H9 (cell line): Measurements from ENCODE around the gene ZSWIM9. TPM values are rescaled to one million over a fixed set of nuclear protein-coding genes. Genes with fewer than 3 reads are reported as not detected.

Experiments
- DNase-seq: peaks from one replicate; pipeline ENCODE4 v3.0.0-alpha.2; 2017
- H2AFZ ChIP-seq: one replicate; pipeline ENCODE4 v1.6.1; 2013; ENCODE audit warnings: mild to moderate bottlenecking, low read length, control low read depth, moderate library complexity
- H2AK5ac ChIP-seq: 2 replicates; pipeline ENCODE4 v1.6.1; 2013; ENCODE audit warnings: low read length, control low read depth, mixed read lengths; ENCODE audit not compliant: insufficient read length
- H2BK120ac ChIP-seq: one replicate; pipeline ENCODE4 v1.6.1; 2013; ENCODE audit warnings: low read depth, mild to moderate bottlenecking, low read length, control low read depth, inconsistent platforms; ENCODE audit not compliant: poor library complexity, severe bottlenecking
- H2BK12ac ChIP-seq: 2 replicates; pipeline ENCODE4 v1.6.1; 2013; ENCODE audit warnings: low read length, control low read depth, mixed read lengths, low read depth; ENCODE audit not compliant: insufficient read length
- H2BK15ac ChIP-seq: 2 replicates; pipeline ENCODE4 v1.6.1; 2013; ENCODE audit warnings: low read depth, low read length, control low read depth
- H2BK20ac ChIP-seq: one replicate; pipeline ENCODE4 v1.6.1; 2013; ENCODE audit warnings: low read depth, mild to moderate bottlenecking, low read length, control low read depth, inconsistent platforms; ENCODE audit not compliant: poor library complexity, severe bottlenecking
- H2BK5ac ChIP-seq: 2 replicates; pipeline ENCODE4 v1.6.1; 2013; ENCODE audit warnings: low read length, control low read depth, mixed read lengths; ENCODE audit not compliant: insufficient read length
- H3K14ac ChIP-seq: 2 replicates; pipeline ENCODE4 v1.6.1; 2013; ENCODE audit warnings: low read length, control low read depth; ENCODE audit not compliant: insufficient read depth
- H3K18ac ChIP-seq: 2 replicates; pipeline ENCODE4 v1.6.1; 2013; ENCODE audit warnings: low read depth, mild to moderate bottlenecking, mixed read lengths, low read length, control low read depth; ENCODE audit not compliant: insufficient read length
- H3K23ac ChIP-seq: 2 replicates; pipeline ENCODE4 v1.6.1; 2013; ENCODE audit warnings: low read length, control low read depth, mixed read lengths, low read depth; ENCODE audit not compliant: insufficient read length
- H3K23me2 ChIP-seq: 2 replicates; pipeline ENCODE4 v1.6.1; 2013; ENCODE audit warnings: low read depth, mild to moderate bottlenecking, mixed read lengths, low read length, control low read depth; ENCODE audit not compliant: insufficient read length, poor library complexity, severe bottlenecking
- H3K27ac ChIP-seq: 2 replicates; pipeline ENCODE4 v1.5.1; 2013; ENCODE audit warnings: low read length, control low read depth, mixed read lengths, low read depth; ENCODE audit not compliant: insufficient read length
- H3K27me3 ChIP-seq: 2 replicates; pipeline ENCODE4 v1.6.1; 2013; ENCODE audit warnings: low read length, control low read depth, inconsistent platforms; ENCODE audit not compliant: insufficient read depth
- H3K4ac ChIP-seq: 2 replicates; pipeline ENCODE4 v1.6.1; 2013; ENCODE audit warnings: low read depth, mild to moderate bottlenecking, control low read depth, inconsistent platforms, low read length, moderate library complexity
- H3K4me1 ChIP-seq: 2 replicates; pipeline ENCODE4 v1.6.1; 2013; ENCODE audit warnings: low read length, control low read depth, inconsistent platforms; ENCODE audit not compliant: insufficient read depth
- H3K4me2 ChIP-seq: 2 replicates; pipeline ENCODE4 v1.6.1; 2013; ENCODE audit warnings: low read length, control low read depth, mixed read lengths; ENCODE audit not compliant: insufficient read length, insufficient read depth
- H3K56ac ChIP-seq: 2 replicates; pipeline ENCODE4 v1.6.1; 2013; ENCODE audit warnings: low read depth, mild to moderate bottlenecking, mixed read lengths, low read length, control low read depth; ENCODE audit not compliant: insufficient read length
- H3K79me1 ChIP-seq: 2 replicates; pipeline ENCODE4 v1.6.1; 2013; ENCODE audit warnings: low read depth, mild to moderate bottlenecking, moderate library complexity, low read length, control low read depth, inconsistent platforms; ENCODE audit not compliant: insufficient read depth, poor library complexity, severe bottlenecking
- H3K79me2 ChIP-seq: 2 replicates; pipeline ENCODE4 v1.6.1; 2013; ENCODE audit warnings: low read length, control low read depth, inconsistent platforms; ENCODE audit not compliant: insufficient read depth
- H3K9ac ChIP-seq: 2 replicates; pipeline ENCODE4 v1.6.1; 2013; ENCODE audit warnings: low read length, control low read depth, mixed read lengths; ENCODE audit not compliant: insufficient read length; ENCODE audit errors: extremely low read depth
- H3K9me3 ChIP-seq: one replicate; pipeline ENCODE4 v1.6.1; 2013; ENCODE audit warnings: low read depth, low read length, inconsistent platforms; ENCODE audit not compliant: control insufficient read depth
- H3T11ph ChIP-seq: one replicate; pipeline ENCODE4 v1.6.1; 2013; ENCODE audit warnings: mild to moderate bottlenecking, low read length, control low read depth, inconsistent platforms
- H4K20me1 ChIP-seq: one replicate; pipeline ENCODE4 v1.6.1; 2013; ENCODE audit not compliant: control insufficient read depth, insufficient read length, insufficient read depth
- H4K5ac ChIP-seq: 2 replicates; pipeline ENCODE4 v1.6.1; 2013; ENCODE audit warnings: low read depth, mild to moderate bottlenecking, mixed read lengths, low read length, control low read depth; ENCODE audit not compliant: insufficient read length
- H4K8ac ChIP-seq: replicated peaks from 2 replicates; pipeline ENCODE4 v1.6.1; 2013; ENCODE audit warnings: low read length, control low read depth, mixed read lengths, low read depth; ENCODE audit not compliant: insufficient read length
- H4K91ac ChIP-seq: 2 replicates; pipeline ENCODE4 v1.6.1; 2013; ENCODE audit warnings: low read depth, mild to moderate bottlenecking, moderate library complexity, mixed read lengths, low read length, control low read depth; ENCODE audit not compliant: insufficient read length
- H3K27ac Mint-ChIP-seq, 3 experiments: 2 replicates in 2 of 3; 3 replicates in 1 of 3; pipeline ENCODE4 v1.8.0; 2020 to 2021; ENCODE audit warnings: mixed read lengths in 3 of 3, mild to moderate bottlenecking in 1 of 3, moderate library complexity in 1 of 3
- H3K27me3 Mint-ChIP-seq: 2 replicates; pipeline ENCODE4 v1.8.0; 2021; ENCODE audit warnings: low read depth, mild to moderate bottlenecking, moderate library complexity, mixed read lengths
- H3K36me3 Mint-ChIP-seq, 3 experiments: 2 replicates in 2 of 3; 3 replicates in 1 of 3; pipeline ENCODE4 v1.8.0; 2020 to 2021; ENCODE audit warnings: low read depth in 3 of 3, mixed read lengths in 3 of 3; ENCODE audit not compliant: insufficient read depth in 1 of 3
- H3K4me1 Mint-ChIP-seq, 2 experiments: 2 replicates each; pipeline ENCODE4 v1.8.0; 2020; ENCODE audit warnings: mixed read lengths in 2 of 2
- H3K4me3 Mint-ChIP-seq, 2 experiments: 2 replicates in 1 of 2; 3 replicates in 1 of 2; pipeline ENCODE4 v1.8.0; 2020 to 2021; ENCODE audit warnings: mild to moderate bottlenecking in 2 of 2, mixed read lengths in 2 of 2, moderate library complexity in 1 of 2
- H3K9me3 Mint-ChIP-seq, 2 experiments: 2 replicates in 1 of 2; 3 replicates in 1 of 2; pipeline ENCODE4 v1.8.0; 2020; ENCODE audit warnings: mild to moderate bottlenecking in 2 of 2, mixed read lengths in 2 of 2, moderate library complexity in 1 of 2
- WGBS: extraction: QIAGEN DNeasy Blood & Tissue Kit; methylation state at CpG from one replicate; pipeline ENCODE4 v1.1.7; 2013; ENCODE audit warnings: missing lambda C conversion rate, low lambda C conversion rate, mixed read lengths; ENCODE audit not compliant: insufficient read length; ENCODE audit errors: extremely low coverage; 5-methylcytosine and 5-hydroxymethylcytosine counted together
- total RNA-seq: library from RNA; stranded (reverse); gene quantifications from 2 replicates; pipeline ENCODE4 v1.2.1, GENCODE V29; 2021
- TF ChIP-seq, protein P1 (sequence below): fragments of 200-600 bp; sonication (generic); conservative IDR thresholded peaks from 3 replicates; pipeline ENCODE4 v1.8.0; 2021; ENCODE audit warnings: antibody characterized with exemption, mild to moderate bottlenecking

Gene ZSWIM9
- total RNA-seq, 1 experiment from 2014 or later: 8.9 TPM

DNA sequence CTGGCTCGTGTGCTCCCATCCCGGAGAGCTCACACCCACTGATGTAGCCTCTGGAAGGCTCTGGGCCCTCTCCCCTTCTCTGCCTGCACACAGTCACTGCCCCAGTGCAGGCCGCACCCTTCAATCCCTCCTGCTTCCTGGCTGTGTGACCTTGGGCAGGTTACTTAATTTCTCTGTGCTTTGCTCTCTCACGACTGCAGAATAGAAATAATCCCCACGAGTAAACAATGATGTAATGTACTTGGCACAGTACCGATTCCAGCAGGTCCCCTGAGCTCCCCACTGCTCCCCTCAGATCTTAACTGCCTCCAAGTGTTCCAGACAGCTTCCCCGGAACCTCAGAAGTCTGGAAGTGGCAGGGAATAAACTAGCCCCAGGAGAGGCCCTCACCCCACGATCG lies 16.5 kb upstream of the ZSWIM9 start:
- Mint-ChIP-seq H3K27ac (peak overlapping the region; percentile 36 to 69 (median 46); a peak in 5 of 7 replicates), H3K4me1 (no peaks in the 10 kb centered on the region), H3K27me3 (no peaks in the 10 kb centered on the region), H3K4me3 (no peak overlapping the region), H3K36me3 (peaks cover 14 to 77% (median 64%) of the 10 kb centered on the region in 3 experiments), H3K9me3 (no peaks in the 10 kb centered on the region)
- Histone ChIP-seq H3T11ph (no peak overlapping the region), H2AFZ (no peak overlapping the region), H4K20me1 (no peaks in the 10 kb centered on the region), H3K56ac (no peak overlapping the region), H4K5ac (no peak overlapping the region), H4K91ac (no peak overlapping the region), H2BK15ac (no peak overlapping the region), H2AK5ac (no peak overlapping the region), H3K27me3 (no peaks in the 10 kb centered on the region), H3K4ac (no peak overlapping the region), H3K4me1 (no peaks in the 10 kb centered on the region), H3K79me1 (no peaks in the 10 kb centered on the region), H3K23me2 (no peaks in the 10 kb centered on the region), H3K27ac (no peak overlapping the region), H2BK120ac (no peak overlapping the region), H4K8ac (no peak overlapping the region), H2BK20ac (no peak overlapping the region), H3K14ac (no peak overlapping the region), H3K23ac (no peak overlapping the region), H2BK12ac (no peak overlapping the region), H3K9ac (no peak overlapping the region), H3K9me3 (no peaks in the 10 kb centered on the region), H2BK5ac (no peak overlapping the region), H3K79me2 (no peaks in the 10 kb centered on the region), H3K4me2 (no peak overlapping the region), H3K18ac (no peak overlapping the region)
- WGBS: no CpG with 5 or more reads among the region's 9 CpGs
- TF ChIP-seq, protein P1, sequence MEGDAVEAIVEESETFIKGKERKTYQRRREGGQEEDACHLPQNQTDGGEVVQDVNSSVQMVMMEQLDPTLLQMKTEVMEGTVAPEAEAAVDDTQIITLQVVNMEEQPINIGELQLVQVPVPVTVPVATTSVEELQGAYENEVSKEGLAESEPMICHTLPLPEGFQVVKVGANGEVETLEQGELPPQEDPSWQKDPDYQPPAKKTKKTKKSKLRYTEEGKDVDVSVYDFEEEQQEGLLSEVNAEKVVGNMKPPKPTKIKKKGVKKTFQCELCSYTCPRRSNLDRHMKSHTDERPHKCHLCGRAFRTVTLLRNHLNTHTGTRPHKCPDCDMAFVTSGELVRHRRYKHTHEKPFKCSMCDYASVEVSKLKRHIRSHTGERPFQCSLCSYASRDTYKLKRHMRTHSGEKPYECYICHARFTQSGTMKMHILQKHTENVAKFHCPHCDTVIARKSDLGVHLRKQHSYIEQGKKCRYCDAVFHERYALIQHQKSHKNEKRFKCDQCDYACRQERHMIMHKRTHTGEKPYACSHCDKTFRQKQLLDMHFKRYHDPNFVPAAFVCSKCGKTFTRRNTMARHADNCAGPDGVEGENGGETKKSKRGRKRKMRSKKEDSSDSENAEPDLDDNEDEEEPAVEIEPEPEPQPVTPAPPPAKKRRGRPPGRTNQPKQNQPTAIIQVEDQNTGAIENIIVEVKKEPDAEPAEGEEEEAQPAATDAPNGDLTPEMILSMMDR: no peak
- no peak for DNase-seq
